ENCODE measurements around the gene RIBC1. TPM values are rescaled to one million over a fixed set of nuclear protein-coding genes. Genes with fewer than 3 reads are reported as not detected.

The RIBC1 gene
- total RNA-seq, 1 donor from 2014 or later = not detected

- no peaks in the 10 kb centered on the region for H3K27me3 ChIP-seq
Measured at GRCh38 chrX:53377464-53377863, 45.2 kb upstream of the RIBC1 start.

GRCh38 chrX:53379008-53379710 is 43.5 kb upstream of the RIBC1 start:
- TF ChIP-seq POLR2AphosphoS5 (IDR thresholded peaks at IDR 0.05; ENCODE audit: insufficient read depth in 1 of 2, low read depth in 1 of 2) = no peak
- no peak for TF ChIP-seq POLR2A (IDR thresholded peaks at IDR 0.05)
- no peak for TF ChIP-seq CTCF (IDR thresholded peaks at IDR 0.05)
- peaks cover 0 to 54% of the 10 kb centered on the region in 2 donors for H3K36me3 ChIP-seq
- DNase-seq (ENCODE audit: extremely low spot score in 2 of 2) = no peak
- H3K27ac ChIP-seq = no peak overlapping the region
- no peaks in the 10 kb centered on the region for H3K4me1 ChIP-seq
- H3K4me3 ChIP-seq = no peak overlapping the region
- no peaks in the 10 kb centered on the region for H3K27me3 ChIP-seq
- H3K9me3 ChIP-seq = no peaks in the 10 kb centered on the region
- intact Hi-C loops (cut with DNase I) = no loop called here

More at GRCh38 chrX:53377464-53377863, 45.2 kb upstream of the RIBC1 start:
- no peak overlapping the region for H3K4me3 ChIP-seq
- H3K36me3 ChIP-seq = peaks cover 0 to 39% of the 10 kb centered on the region in 2 donors
- intact Hi-C loops (cut with DNase I) = no loop called here
- H3K27ac ChIP-seq = no peak overlapping the region
- DNase-seq (ENCODE audit: extremely low spot score in 2 of 2) = no peak
- H3K9me3 ChIP-seq = no peaks in the 10 kb centered on the region
- TF ChIP-seq CTCF (IDR thresholded peaks at IDR 0.05) (no peak), POLR2A (IDR thresholded peaks at IDR 0.05) (no peak), POLR2AphosphoS5 (IDR thresholded peaks at IDR 0.05; ENCODE audit: insufficient read depth in 1 of 2, low read depth in 1 of 2) (no peak)
- H3K4me1 ChIP-seq = no peaks in the 10 kb centered on the region

- peaks cover 0 to 60% of the 10 kb centered on the region in 2 donors for H3K36me3 ChIP-seq
Measured at GRCh38 chrX:53379747-53380146, 42.9 kb upstream of the RIBC1 start.

GRCh38 chrX:53383376-53384076 is 39.1 kb upstream of the RIBC1 start:
- H3K36me3 ChIP-seq = peaks cover 0 to 61% of the 10 kb centered on the region in 2 donors

More at GRCh38 chrX:53379747-53380146, 42.9 kb upstream of the RIBC1 start:
- intact Hi-C loops (cut with DNase I) = no loop called here
- DNase-seq (ENCODE audit: extremely low spot score in 2 of 2) = peak in 1 of 2 donors; percentile 29
- no peaks in the 10 kb centered on the region for H3K27me3 ChIP-seq
- no peak for TF ChIP-seq CTCF (IDR thresholded peaks at IDR 0.05)
- H3K4me1 ChIP-seq = no peaks in the 10 kb centered on the region
- no peak overlapping the region for H3K4me3 ChIP-seq
- no peaks in the 10 kb centered on the region for H3K9me3 ChIP-seq
- no peak overlapping the region for H3K27ac ChIP-seq

More at GRCh38 chrX:53383376-53384076, 39.1 kb upstream of the RIBC1 start:
- DNase-seq (ENCODE audit: extremely low spot score in 2 of 2) = no peak
- no peak for TF ChIP-seq CTCF (IDR thresholded peaks at IDR 0.05)
- TF ChIP-seq POLR2AphosphoS5 (IDR thresholded peaks at IDR 0.05; ENCODE audit: insufficient read depth in 1 of 2, low read depth in 1 of 2) = no peak
- no peak for TF ChIP-seq POLR2A (IDR thresholded peaks at IDR 0.05)
- Histone ChIP-seq H3K27ac (no peak overlapping the region), H3K4me3 (no peak overlapping the region), H3K4me1 (no peaks in the 10 kb centered on the region), H3K27me3 (no peaks in the 10 kb centered on the region), H3K9me3 (no peaks in the 10 kb centered on the region)
- intact Hi-C loops (cut with DNase I) = no loop called here
